ENCODE measurements around the gene WWC2.

DNA sequence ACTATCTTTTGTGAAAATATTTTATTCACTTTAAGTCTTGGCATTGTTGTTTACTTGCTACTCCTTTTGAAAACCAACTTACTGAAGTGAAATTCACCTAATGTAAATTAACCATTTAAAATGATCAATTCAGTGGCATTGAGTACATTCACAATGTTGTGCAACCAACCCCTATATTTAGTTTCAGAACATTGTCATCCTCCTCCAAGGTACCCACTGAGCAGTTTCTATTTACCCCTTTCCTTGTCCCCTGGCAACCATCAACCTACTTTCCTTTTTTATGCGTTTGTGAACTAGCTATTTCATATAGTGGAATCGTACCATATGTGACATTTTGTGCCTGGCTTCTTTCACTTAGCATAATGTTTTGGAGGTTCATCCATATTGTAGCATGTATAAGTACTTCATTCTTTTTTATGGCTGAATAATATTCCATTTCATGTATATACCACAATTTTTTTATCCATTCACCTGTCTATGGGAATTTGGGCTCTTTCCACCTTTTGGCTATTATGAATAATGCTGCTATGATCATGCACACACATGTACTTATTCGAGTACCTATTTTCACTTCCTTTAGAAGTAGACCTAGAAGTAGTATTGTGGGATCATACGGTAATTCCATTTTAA is 85.0 kb downstream of the WWC2 start:
- TF ChIP-seq POLR2A (IDR thresholded peaks at IDR 0.05; ENCODE audit: extremely low read depth, insufficient read length) = no peak
- TF ChIP-seq, protein P1, sequence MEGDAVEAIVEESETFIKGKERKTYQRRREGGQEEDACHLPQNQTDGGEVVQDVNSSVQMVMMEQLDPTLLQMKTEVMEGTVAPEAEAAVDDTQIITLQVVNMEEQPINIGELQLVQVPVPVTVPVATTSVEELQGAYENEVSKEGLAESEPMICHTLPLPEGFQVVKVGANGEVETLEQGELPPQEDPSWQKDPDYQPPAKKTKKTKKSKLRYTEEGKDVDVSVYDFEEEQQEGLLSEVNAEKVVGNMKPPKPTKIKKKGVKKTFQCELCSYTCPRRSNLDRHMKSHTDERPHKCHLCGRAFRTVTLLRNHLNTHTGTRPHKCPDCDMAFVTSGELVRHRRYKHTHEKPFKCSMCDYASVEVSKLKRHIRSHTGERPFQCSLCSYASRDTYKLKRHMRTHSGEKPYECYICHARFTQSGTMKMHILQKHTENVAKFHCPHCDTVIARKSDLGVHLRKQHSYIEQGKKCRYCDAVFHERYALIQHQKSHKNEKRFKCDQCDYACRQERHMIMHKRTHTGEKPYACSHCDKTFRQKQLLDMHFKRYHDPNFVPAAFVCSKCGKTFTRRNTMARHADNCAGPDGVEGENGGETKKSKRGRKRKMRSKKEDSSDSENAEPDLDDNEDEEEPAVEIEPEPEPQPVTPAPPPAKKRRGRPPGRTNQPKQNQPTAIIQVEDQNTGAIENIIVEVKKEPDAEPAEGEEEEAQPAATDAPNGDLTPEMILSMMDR (IDR thresholded peaks at IDR 0.05; ENCODE audit: low read depth, low read length) = no peak
- no peak for TF ChIP-seq MYC (IDR thresholded peaks at IDR 0.05; ENCODE audit: low read depth, low read length)

Measured in NB4 (cell line).